Measurements from ENCODE around the gene TRAPPC5. TPM values are rescaled to one million over a fixed set of nuclear protein-coding genes. Genes with fewer than 3 reads are reported as not detected.
A peak's percentile ranks its signal among the peaks of the same experiment; 100 is the strongest.

The TRAPPC5 gene
- total RNA-seq, 2 experiments from 2014 or later: 41.3 to 43.4 TPM

GRCh38 chr19:7636691-7637373, 43.8 kb upstream of the TRAPPC5 start, which contains the start of gene STXBP2:
TSS of gene STXBP2 (plus strand) at chr19:7637110. CDS start at chr19:7637150, 40 bp downstream.
- ATAC-seq (ENCODE audit: poor library complexity): peak; percentile 97

GRCh38 chr19:7637374-7638256, 43.0 kb upstream of the TRAPPC5 start:
- Histone ChIP-seq H3K9me3 (ENCODE audit: control insufficient read depth in 1 of 2, insufficient read depth in 1 of 2, low read length in 2 of 2) (no peaks in the 10 kb centered on the region), H3K36me3 (ENCODE audit: insufficient read depth, low read length) (peaks cover 26% of the 10 kb centered on the region), H3K27ac (ENCODE audit: low read depth in 1 of 2, low read length in 2 of 2) (peak overlapping the region; percentile 76 to 91), H3K27me3 (ENCODE audit: control insufficient read depth in 1 of 2, insufficient read depth in 2 of 2, low read length in 2 of 2) (no peaks in the 10 kb centered on the region), H3K4me1 (ENCODE audit: insufficient read depth, low read length) (peaks cover 41% of the 10 kb centered on the region), H3K4me3 (ENCODE audit: low read length) (peak overlapping the region; percentile 86)
- intact Hi-C loops (cut with DNase I, micrococcal nuclease): loop anchor here in 1 of 2 experiments (5.0 kb wide), 1 partner anchor 290 kb away; the partner anchor contains the start of gene CTXN1
- Mint-ChIP-seq H3K4me3 (peak overlapping the region; percentile 84), H3K27me3 (no peaks in the 10 kb centered on the region), H3K4me1 (ENCODE audit: low read depth) (peaks cover 36% of the 10 kb centered on the region), H3K9me3 (no peaks in the 10 kb centered on the region), H3K36me3 (ENCODE audit: low read depth) (peaks cover 23% of the 10 kb centered on the region), H3K27ac (peak overlapping the region; percentile 90)
- peak in 3 of 14 experiments; percentile 15 to 67 (median 60) for DNase-seq
- ChIA-PET CTCF (interaction anchor here (0.8 to 1.5 kb wide), 4 partner anchors 14 to 162 kb away, joined by 3 to 7 read pairs (median 7); partner anchors contain the start of gene TRAPPC5), POLR2A (interaction anchor here (1.1 to 2.4 kb wide), 4 partner anchors 8 to 15 kb away, joined by 3 to 18 read pairs (median 4); partner anchors contain the start of genes PET100 and XAB2)
- ATAC-seq (ENCODE audit: poor library complexity): peak; percentile 18
- no peak for TF ChIP-seq CTCF (IDR thresholded peaks at IDR 0.05)

More at GRCh38 chr19:7636691-7637373, 43.8 kb upstream of the TRAPPC5 start, which contains the start of gene STXBP2:
- Histone ChIP-seq H3K27me3 (ENCODE audit: control insufficient read depth in 1 of 2, insufficient read depth in 2 of 2, low read length in 2 of 2) (no peaks in the 10 kb centered on the region), H3K36me3 (ENCODE audit: insufficient read depth, low read length) (peaks cover 26% of the 10 kb centered on the region), H3K27ac (ENCODE audit: low read depth in 1 of 2, low read length in 2 of 2) (peak within 1 kb of the TSS; percentile 76 to 91), H3K9me3 (ENCODE audit: control insufficient read depth in 1 of 2, insufficient read depth in 1 of 2, low read length in 2 of 2) (no peaks in the 10 kb centered on the region), H3K4me3 (ENCODE audit: low read length) (peak within 1 kb of the TSS; percentile 86), H3K4me1 (ENCODE audit: insufficient read depth, low read length) (peaks cover 43% of the 10 kb centered on the region)
- Mint-ChIP-seq H3K36me3 (ENCODE audit: low read depth) (peaks cover 27% of the 10 kb centered on the region), H3K4me1 (ENCODE audit: low read depth) (peaks cover 36% of the 10 kb centered on the region), H3K27me3 (no peaks in the 10 kb centered on the region), H3K4me3 (peak within 1 kb of the TSS; percentile 90), H3K9me3 (no peaks in the 10 kb centered on the region), H3K27ac (peak within 1 kb of the TSS; percentile 90)
- DNase-seq: peak; percentile 90 to 97 (median 95)
- TF ChIP-seq CTCF (IDR thresholded peaks at IDR 0.05): no peak
- CTCF ChIA-PET: interaction anchor here (1.5 kb wide), 3 partner anchors 15 to 68 kb away, joined by 7 read pairs; partner anchors contain the start of gene TRAPPC5
- intact Hi-C loops (cut with DNase I, micrococcal nuclease): loop anchor here in 1 of 2 experiments (5.0 kb wide), 1 partner anchor 290 kb away; the partner anchor contains the start of gene CTXN1
- POLR2A ChIA-PET: interaction anchor here (1.1 to 1.7 kb wide), 2 partner anchors 13 to 15 kb away, joined by 4 to 5 read pairs; no protein-coding TSS in a partner anchor
